DLD1 (cell line): ENCODE data around the gene FAAP100.
"Not testable (repeated sequence)": the region's sequence is repeated elsewhere in the genome, so short reads cannot be mapped to it uniquely, and the experiment has no call there.

ENCODE experiments used
- in situ Hi-C: cut with HindIII; loops from 2 replicates; pipeline ENCODE4 v1.10.0; 2017; ENCODE audit warnings: low sequenced_read_pairs

The FAAP100 gene

GRCh38 chr17:81539961-81540675, 12.0 kb downstream of the FAAP100 start:
- in situ Hi-C loops, result no loop called here

- in situ Hi-C loops, result no loop called here
Observed at GRCh38 chr17:81539571-81539900, 12.6 kb downstream of the FAAP100 start.

- in situ Hi-C loops, result no loop called here
Observed at GRCh38 chr17:81538651-81539570, 13.2 kb downstream of the FAAP100 start.

GRCh38 chr17:81537856-81538555, 14.1 kb downstream of the FAAP100 start:
- in situ Hi-C loops, result no loop called here

- in situ Hi-C loops, result no loop called here
Observed at GRCh38 chr17:81537343-81537855, 14.8 kb downstream of the FAAP100 start.

GRCh38 chr17:81536299-81537290, 15.6 kb downstream of the FAAP100 start:
- in situ Hi-C loops, result no loop called here

GRCh38 chr17:81535480-81536298, 16.5 kb downstream of the FAAP100 start:
- in situ Hi-C loops, result no loop called here

- in situ Hi-C loops, result no loop called here
Observed at GRCh38 chr17:81535007-81535328, 17.2 kb downstream of the FAAP100 start.

- in situ Hi-C loops, result no loop called here
Observed at GRCh38 chr17:81534157-81535006, 17.8 kb downstream of the FAAP100 start.

GRCh38 chr17:81533339-81534141, 18.6 kb downstream of the FAAP100 start:
- in situ Hi-C loops, result no loop called here

- in situ Hi-C loops, result no loop called here
Observed at GRCh38 chr17:81532490-81533287, 19.5 kb downstream of the FAAP100 start.

- in situ Hi-C loops, result not testable (repeated sequence)
Observed at GRCh38 chr17:81531998-81532404, 20.2 kb downstream of the FAAP100 start.

- in situ Hi-C loops, result not testable (repeated sequence)
Observed at GRCh38 chr17:81531013-81531412, 21.1 kb downstream of the FAAP100 start.

GRCh38 chr17:81529437-81529803, 22.7 kb downstream of the FAAP100 start:
- in situ Hi-C loops, result no loop called here

GRCh38 chr17:81528651-81529436, 23.3 kb downstream of the FAAP100 start:
- in situ Hi-C loops, result no loop called here

GRCh38 chr17:81528384-81528650, 23.8 kb downstream of the FAAP100 start:
- in situ Hi-C loops, result no loop called here
